ENCODE results near the gene TMIGD1. TPM values are rescaled to one million over a fixed set of nuclear protein-coding genes. Genes with fewer than 3 reads are reported as not detected.

Gene TMIGD1
- total RNA-seq, 1 experiment from 2014 or later: not detected

DNA sequence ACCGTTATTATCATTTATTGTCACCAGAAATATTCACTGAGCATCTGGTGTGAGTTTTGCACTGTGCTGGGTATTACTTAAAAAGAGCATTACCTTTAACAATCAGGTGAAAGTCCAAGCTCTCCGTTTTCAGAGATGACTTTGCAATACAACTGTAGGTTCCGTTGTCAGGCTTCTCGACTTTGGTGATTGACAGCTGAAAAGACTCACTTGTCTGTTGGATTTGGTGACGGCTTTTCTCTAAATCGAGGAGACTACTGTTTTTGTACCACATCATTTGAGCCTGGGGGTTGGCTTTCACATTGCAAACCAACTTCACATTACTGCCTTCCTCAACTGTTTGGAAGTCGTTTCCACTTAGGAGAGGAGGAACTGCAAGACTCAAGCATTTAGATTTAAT lies 9.1 kb downstream of the TMIGD1 start:
- Histone ChIP-seq H3K9ac (ENCODE audit: extremely low read depth, insufficient read length, low read length) (no peak overlapping the region), H2AFZ (ENCODE audit: low read length) (no peak overlapping the region), H3K79me2 (ENCODE audit: insufficient read depth, low read length) (no peaks in the 10 kb centered on the region), H2BK15ac (ENCODE audit: low read depth, low read length) (no peak overlapping the region), H3K79me1 (ENCODE audit: insufficient read depth, low read depth, low read length, poor library complexity, severe bottlenecking) (no peaks in the 10 kb centered on the region), H2BK20ac (ENCODE audit: low read depth, low read length, poor library complexity, severe bottlenecking) (no peak overlapping the region), H3K27me3 (ENCODE audit: insufficient read depth, low read length) (no peaks in the 10 kb centered on the region), H3K23ac (ENCODE audit: insufficient read length, low read depth, low read length) (no peak overlapping the region), H2BK12ac (ENCODE audit: insufficient read length, low read depth, low read length) (no peak overlapping the region), H4K20me1 (ENCODE audit: control insufficient read depth, insufficient read depth, insufficient read length) (no peaks in the 10 kb centered on the region), H3K4me2 (ENCODE audit: insufficient read depth, insufficient read length, low read length) (no peak overlapping the region), H3K56ac (ENCODE audit: insufficient read length, low read depth, low read length) (no peak overlapping the region), H3K4ac (ENCODE audit: low read depth, low read length) (no peak overlapping the region), H4K8ac (replicated peaks; ENCODE audit: insufficient read length, low read depth, low read length) (no peak overlapping the region), H3K4me1 (ENCODE audit: insufficient read depth, low read length) (no peaks in the 10 kb centered on the region), H2AK5ac (ENCODE audit: insufficient read length, low read length) (no peak overlapping the region), H2BK120ac (ENCODE audit: low read depth, low read length, poor library complexity, severe bottlenecking) (no peak overlapping the region), H3K27ac (ENCODE audit: insufficient read length, low read depth, low read length) (no peak overlapping the region), H3K9me3 (ENCODE audit: control insufficient read depth, low read depth, low read length) (no peaks in the 10 kb centered on the region), H4K91ac (ENCODE audit: insufficient read length, low read depth, low read length) (no peak overlapping the region), H3K23me2 (ENCODE audit: insufficient read length, low read depth, low read length, poor library complexity, severe bottlenecking) (no peaks in the 10 kb centered on the region), H3T11ph (ENCODE audit: low read length) (no peak overlapping the region), H4K5ac (ENCODE audit: insufficient read length, low read depth, low read length) (no peak overlapping the region), H3K18ac (ENCODE audit: insufficient read length, low read depth, low read length) (no peak overlapping the region), H3K14ac (ENCODE audit: insufficient read depth, low read length) (no peak overlapping the region), H2BK5ac (ENCODE audit: insufficient read length, low read length) (no peak overlapping the region)
- no peak overlapping the region for H3K27ac Mint-ChIP-seq
- H3K27me3 Mint-ChIP-seq (ENCODE audit: low read depth): peaks cover 4% of the 10 kb centered on the region
- no peak for DNase-seq
- TF ChIP-seq, protein P1, sequence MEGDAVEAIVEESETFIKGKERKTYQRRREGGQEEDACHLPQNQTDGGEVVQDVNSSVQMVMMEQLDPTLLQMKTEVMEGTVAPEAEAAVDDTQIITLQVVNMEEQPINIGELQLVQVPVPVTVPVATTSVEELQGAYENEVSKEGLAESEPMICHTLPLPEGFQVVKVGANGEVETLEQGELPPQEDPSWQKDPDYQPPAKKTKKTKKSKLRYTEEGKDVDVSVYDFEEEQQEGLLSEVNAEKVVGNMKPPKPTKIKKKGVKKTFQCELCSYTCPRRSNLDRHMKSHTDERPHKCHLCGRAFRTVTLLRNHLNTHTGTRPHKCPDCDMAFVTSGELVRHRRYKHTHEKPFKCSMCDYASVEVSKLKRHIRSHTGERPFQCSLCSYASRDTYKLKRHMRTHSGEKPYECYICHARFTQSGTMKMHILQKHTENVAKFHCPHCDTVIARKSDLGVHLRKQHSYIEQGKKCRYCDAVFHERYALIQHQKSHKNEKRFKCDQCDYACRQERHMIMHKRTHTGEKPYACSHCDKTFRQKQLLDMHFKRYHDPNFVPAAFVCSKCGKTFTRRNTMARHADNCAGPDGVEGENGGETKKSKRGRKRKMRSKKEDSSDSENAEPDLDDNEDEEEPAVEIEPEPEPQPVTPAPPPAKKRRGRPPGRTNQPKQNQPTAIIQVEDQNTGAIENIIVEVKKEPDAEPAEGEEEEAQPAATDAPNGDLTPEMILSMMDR (conservative IDR thresholded peaks at IDR 0.05): no peak
- no peaks in the 10 kb centered on the region for H3K9me3 Mint-ChIP-seq
- WGBS (ENCODE audit: extremely low coverage, insufficient read length, low lambda C conversion rate): no CpG with 5 or more reads among the region's 7 CpGs
- 0 out of 4 replicates have a peak, but pooled peaks cover 0 to 3% of the 10 kb centered on the region in 2 experiments for H3K4me1 Mint-ChIP-seq
- H3K36me3 Mint-ChIP-seq (ENCODE audit: insufficient read depth in 1 of 3, low read depth in 3 of 3): no peaks in the 10 kb centered on the region
- no peak overlapping the region for H3K4me3 Mint-ChIP-seq
